SK-N-SH (cell line): ENCODE results near the gene KIZ. TPM values are rescaled to one million over a fixed set of nuclear protein-coding genes. Genes with fewer than 3 reads are reported as not detected.

ENCODE experiments used
- CTCF ChIA-PET: fragments of 300-600, 350-600 bp; formaldehyde crosslinking; extraction: SDS; loops from one replicate; lab custom pipeline; 2021; lab: Yijun Ruan, JAX
- POLR2A ChIA-PET: fragments of 350-600 bp; sonication (Branson Sonifier 250); formaldehyde crosslinking; extraction: SDS; loops from one replicate; lab custom pipeline; 2020; ENCODE audit warnings: antibody characterized with exemption, inconsistent platforms; lab: Yijun Ruan, JAX
- DNase-seq: peaks from one replicate; pipeline ENCODE4 v3.0.0; 2012
- H2AFZ ChIP-seq: fragments of 200-600 bp; sonication (generic); 2 replicates; pipeline ENCODE4 v1.8.1; 2016; ENCODE audit warnings: antibody characterized with exemption, mild to moderate bottlenecking, low read depth
- H3F3A ChIP-seq: fragments of 200-600 bp; sonication (generic); replicated peaks from 2 replicates; pipeline ENCODE3; 2016; ENCODE audit warnings: antibody characterized with exemption, mild to moderate bottlenecking; ENCODE audit not compliant: insufficient read depth
- H3K27ac ChIP-seq, 2 experiments: fragments of 200-500 bp in 1 of 2; fragments of 200-600 bp in 1 of 2; sonication (Bioruptor generic) in 1 of 2; sonication (generic), shearing (Covaris generic) in 1 of 2; 2 replicates each; pipeline versions ENCODE4 v1.5.1 to v1.6.1; 2014 to 2016; ENCODE audit warnings: low read depth in 2 of 2, inconsistent platforms in 1 of 2, low read length in 1 of 2, mild to moderate bottlenecking in 1 of 2, mixed read lengths in 1 of 2
- H3K27me3 ChIP-seq: fragments of 200-600 bp; sonication (generic), shearing (Covaris generic); 2 replicates; pipeline ENCODE4 v1.6.1; 2016; ENCODE audit warnings: mixed run types; ENCODE audit not compliant: insufficient read depth
- H3K36me3 ChIP-seq, 2 experiments: fragments of 200-500 bp in 1 of 2; fragments of 200-600 bp in 1 of 2; sonication (Bioruptor generic) in 1 of 2; sonication (generic) in 1 of 2; replicated peaks in 1 of 2; 2 replicates each; pipeline versions ENCODE3 to v1.5.1; 2014 to 2016; ENCODE audit warnings: low read length in 1 of 2, mild to moderate bottlenecking in 1 of 2; ENCODE audit not compliant: insufficient read depth in 2 of 2, control insufficient read depth in 1 of 2
- H3K4me1 ChIP-seq, 2 experiments: fragments of 200-500 bp in 1 of 2; fragments of 200-600 bp in 1 of 2; sonication (Bioruptor generic) in 1 of 2; sonication (generic), shearing (Covaris generic) in 1 of 2; 2 replicates each; pipeline versions ENCODE4 v1.5.1 to v1.6.1; 2014 to 2016; ENCODE audit warnings: low read depth in 1 of 2, low read length in 1 of 2, mixed run types in 1 of 2; ENCODE audit not compliant: insufficient read depth in 2 of 2, control insufficient read depth in 1 of 2
- H3K4me2 ChIP-seq: fragments of 200-600 bp; sonication (generic), shearing (Covaris generic); 2 replicates; pipeline ENCODE4 v1.6.1; 2017; ENCODE audit warnings: mixed run types
- H3K4me3 ChIP-seq, 2 experiments: fragments of 200-500 bp in 1 of 2; fragments of 200-600 bp in 1 of 2; sonication (Bioruptor generic) in 1 of 2; sonication (generic), shearing (Covaris generic) in 1 of 2; 2 replicates each; pipeline versions ENCODE4 v1.5.1 to v1.8.1; 2014 to 2016; ENCODE audit warnings: low read depth in 2 of 2, inconsistent platforms in 1 of 2, low read length in 1 of 2, mild to moderate bottlenecking in 1 of 2, mixed read lengths in 1 of 2, moderate library complexity in 1 of 2
- H3K79me2 ChIP-seq: fragments of 200-600 bp; sonication (generic); 2 replicates; pipeline ENCODE4 v1.8.1; 2017; ENCODE audit warnings: mild to moderate bottlenecking; ENCODE audit not compliant: insufficient read depth
- H3K9ac ChIP-seq: fragments of 200-600 bp; sonication (generic); 2 replicates; pipeline ENCODE4 v1.6.1; 2017; ENCODE audit warnings: mixed run types
- H3K9me2 ChIP-seq: fragments of 200-600 bp; sonication (generic); 2 replicates; pipeline ENCODE4 v1.6.1; 2017; ENCODE audit warnings: mixed run types
- H3K9me3 ChIP-seq: fragments of 200-600 bp; sonication (generic); 2 replicates; pipeline ENCODE4 v1.6.1; 2017; ENCODE audit warnings: mixed run types, mild to moderate bottlenecking, moderate library complexity
- H4K20me1 ChIP-seq: fragments of 200-600 bp; sonication (generic); 2 replicates; pipeline ENCODE4 v1.6.1; 2017; ENCODE audit warnings: mild to moderate bottlenecking, mixed run types; ENCODE audit not compliant: insufficient read depth
- CHD2 ChIP-seq: fragments of 150-350 bp; IDR thresholded peaks from 2 replicates; pipeline ENCODE4 v1.6.1; 2018; ENCODE audit warnings: low read length; ENCODE audit not compliant: partially characterized antibody
- CTCF ChIP-seq: fragments of 200-600 bp; sonication (generic); IDR thresholded peaks from 2 replicates; pipeline ENCODE4 v1.6.1; 2017; ENCODE audit warnings: antibody characterized with exemption, mild to moderate bottlenecking, moderate library complexity
- ELF1 ChIP-seq: IDR thresholded peaks from 2 replicates; pipeline ENCODE4 v1.4.0; 2012
- EZH2phosphoT487 ChIP-seq: fragments of 200-600 bp; sonication (generic); IDR thresholded peaks from 2 replicates; pipeline ENCODE4 v1.6.1; 2017; ENCODE audit warnings: low read depth, mixed run types, mild to moderate bottlenecking, antibody characterized with exemption, moderate library complexity, borderline replicate concordance
- FOXM1 ChIP-seq: IDR thresholded peaks from 2 replicates; pipeline ENCODE4 v1.4.0; 2012; ENCODE audit warnings: low read depth, mild to moderate bottlenecking
- GATA2 ChIP-seq: sonication (generic); formaldehyde crosslinking; IDR thresholded peaks from 2 replicates; pipeline ENCODE4 v1.5.0; 2020; ENCODE audit warnings: mild to moderate bottlenecking, missing genetic modification reagents
- IRF3 ChIP-seq: fragments of 150-350 bp; IDR thresholded peaks from 2 replicates; pipeline ENCODE4 v1.6.1; 2016; ENCODE audit warnings: mild to moderate bottlenecking, low read depth, low read length
- JUND ChIP-seq: IDR thresholded peaks from 2 replicates; pipeline ENCODE4 v1.4.0; 2012
- MXI1 ChIP-seq: IDR thresholded peaks from 2 replicates; pipeline ENCODE4 v1.6.1; 2012; ENCODE audit warnings: mild to moderate bottlenecking, low read depth, low read length, improper control_type of control experiment
- PBX3 ChIP-seq: IDR thresholded peaks from 2 replicates; pipeline ENCODE4; 2012
- POLR2AphosphoS5 ChIP-seq: IDR thresholded peaks from 2 replicates; pipeline ENCODE4 v1.6.1; 2012; ENCODE audit warnings: low read depth, low read length
- RAD21 ChIP-seq: IDR thresholded peaks from 2 replicates; pipeline ENCODE4 v1.6.1; 2012; ENCODE audit warnings: mild to moderate bottlenecking, low read length
- RCOR1 ChIP-seq: fragments of 150-350 bp; IDR thresholded peaks from 2 replicates; pipeline ENCODE4 v1.6.1; 2017; ENCODE audit warnings: antibody characterized with exemption, low read length
- REST ChIP-seq: IDR thresholded peaks from 2 replicates; pipeline ENCODE4 v1.6.1; 2012; ENCODE audit warnings: mild to moderate bottlenecking, low read depth, low read length, moderate library complexity
- TCF12 ChIP-seq: IDR thresholded peaks from 2 replicates; pipeline ENCODE4 v1.4.0; 2012
- TEAD4 ChIP-seq: IDR thresholded peaks from 2 replicates; pipeline ENCODE4 v1.4.0; 2012; ENCODE audit warnings: mild to moderate bottlenecking, borderline replicate concordance; ENCODE audit not compliant: insufficient read depth
- USF1 ChIP-seq: IDR thresholded peaks from 2 replicates; pipeline ENCODE4 v1.4.0; 2012; ENCODE audit warnings: low read depth, borderline replicate concordance
- WGBS: methylation state at CpG from one replicate; pipeline ENCODE4 v1.1.6; 2017; ENCODE audit warnings: low lambda C conversion rate; 5-methylcytosine and 5-hydroxymethylcytosine counted together
- polyA plus RNA-seq, 3 experiments: library from polyadenylated mRNA; depleted of rRNA; stranded (reverse); fragments of >200 nt; gene quantifications; 2 replicates each; pipeline ENCODE4 v1.2.3, GENCODE V29; 2012

The KIZ gene
- polyA plus RNA-seq, 1 of the 3 experiments (the other 2 are of a cell fraction) = 3.9 TPM

- ChIA-PET POLR2A (no interaction called here), CTCF (no interaction called here)
- H3F3A ChIP-seq = no peaks in the 10 kb centered on the region
- 5% methylated on average over 7 of the region's 7 CpGs for WGBS
- TF ChIP-seq MXI1 (no peak), EZH2phosphoT487 (no peak), USF1 (no peak)
- no peak overlapping the region for H3K4me2 ChIP-seq
- H3K79me2 ChIP-seq = no peaks in the 10 kb centered on the region
- no peak overlapping the region for H2AFZ ChIP-seq
- H3K4me3 ChIP-seq = no peak overlapping the region
- H3K9ac ChIP-seq = no peak overlapping the region
- DNase-seq = no peak
- no peak overlapping the region for H3K27ac ChIP-seq
- no peaks in the 10 kb centered on the region for H3K9me2 ChIP-seq
- H3K9me3 ChIP-seq = no peaks in the 10 kb centered on the region
- no peaks in the 10 kb centered on the region for H3K4me1 ChIP-seq
- no peaks in the 10 kb centered on the region for H3K36me3 ChIP-seq
- no peaks in the 10 kb centered on the region for H4K20me1 ChIP-seq
- no peaks in the 10 kb centered on the region for H3K27me3 ChIP-seq
These were observed 154.0 kb downstream of the KIZ start for GRCh38 chr20:21279706-21280521.

- Histone ChIP-seq H3K36me3 (no peaks in the 10 kb centered on the region), H3K9me2 (no peaks in the 10 kb centered on the region), H3K4me1 (no peaks in the 10 kb centered on the region), H3K27me3 (no peaks in the 10 kb centered on the region), H3K4me2 (no peak overlapping the region), H3K9ac (no peak overlapping the region), H4K20me1 (no peaks in the 10 kb centered on the region), H3K79me2 (no peaks in the 10 kb centered on the region), H3F3A (no peaks in the 10 kb centered on the region), H2AFZ (no peak overlapping the region), H3K9me3 (no peaks in the 10 kb centered on the region), H3K4me3 (no peak overlapping the region), H3K27ac (no peak overlapping the region)
- DNase-seq = no peak
- 17% methylated on average over 1 of the region's 3 CpGs for WGBS
- POLR2A ChIA-PET = no interaction called here
- CTCF ChIA-PET = no interaction called here
- TF ChIP-seq POLR2AphosphoS5 = no peak
- no peak for TF ChIP-seq TCF12
- TF ChIP-seq FOXM1 = no peak
- no peak for TF ChIP-seq JUND
- TF ChIP-seq CHD2 = no peak
- TF ChIP-seq RCOR1 = no peak
- no peak for TF ChIP-seq TEAD4
- no peak for TF ChIP-seq CTCF
- TF ChIP-seq GATA2 = no peak
- TF ChIP-seq MXI1 = no peak
- no peak for TF ChIP-seq IRF3
- no peak for TF ChIP-seq REST
- no peak for TF ChIP-seq PBX3
- TF ChIP-seq ELF1 = no peak
- TF ChIP-seq USF1 = no peak
- TF ChIP-seq RAD21 = no peak
These were observed 154.7 kb downstream of the KIZ start for GRCh38 chr20:21280522-21281016.
